ENCODE measurements around the gene ITGA6.

GRCh38 chr2:172429301-172429968 lies 2.0 kb downstream of the ITGA6 start:
- no peak for TF ChIP-seq EZH2phosphoT487 (IDR thresholded peaks at IDR 0.05; ENCODE audit: borderline replicate concordance, low read depth, low read length)
- TF ChIP-seq CTCF (conservative IDR thresholded peaks at IDR 0.05; ENCODE audit: low read length) = no peak

Measured in OCI-LY7 (cell line).